Measurements from ENCODE around the gene CLSTN1.
"Not testable (repeated sequence)": the region's sequence is repeated elsewhere in the genome, so short reads cannot be mapped to it uniquely, and the experiment has no call there.

The CLSTN1 gene

DNA sequence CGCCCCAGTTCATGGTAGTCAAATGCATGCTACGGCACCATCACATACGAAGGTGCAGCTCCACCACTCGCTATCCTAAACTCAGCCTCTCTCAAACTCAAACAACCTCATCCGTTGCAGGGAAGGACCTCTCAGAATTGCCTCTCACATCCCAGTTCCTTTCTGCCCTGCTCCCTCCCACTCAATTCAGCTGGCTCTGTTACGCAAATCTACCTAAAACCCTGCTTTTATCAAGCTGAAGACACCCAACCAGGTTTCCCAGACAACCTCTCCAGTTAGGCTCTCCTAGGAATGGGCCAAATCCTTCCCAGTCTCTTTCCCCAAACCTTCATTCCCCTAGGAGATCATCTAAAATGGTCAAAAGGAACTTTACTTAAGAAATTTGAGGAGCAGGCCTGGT is 62.9 kb downstream of the CLSTN1 start:
- DNase-seq, result no peak

DNA sequence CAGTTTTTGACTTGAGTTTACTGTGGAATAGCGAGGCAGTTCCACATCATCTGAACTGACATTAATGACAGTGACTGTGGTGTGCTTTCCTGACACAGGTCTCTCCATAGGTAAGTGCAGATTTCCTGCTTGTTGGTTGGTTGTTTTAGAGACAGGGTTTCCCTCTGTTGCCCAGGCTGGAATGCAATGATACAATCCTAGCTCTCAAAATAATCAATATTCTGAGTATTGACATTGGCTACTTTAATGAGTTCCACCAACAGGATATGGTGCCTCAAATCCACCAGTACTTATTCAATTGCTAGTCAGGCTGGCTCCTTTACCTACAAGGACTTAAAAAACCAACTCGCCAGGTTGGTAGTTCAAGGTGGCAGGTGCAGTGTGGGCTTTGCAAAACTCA is 63.8 kb downstream of the CLSTN1 start:
- DNase-seq, result no peak

- DNase-seq, result no peak
These were observed 65.1 kb downstream of the CLSTN1 start for GRCh38 chr1:9758559-9759121.

GRCh38 chr1:9755441-9755995 is 68.2 kb downstream of the CLSTN1 start:
- DNase-seq, result no peak

- no peak for DNase-seq
These were observed 70.6 kb downstream of the CLSTN1 start for GRCh38 chr1:9753121-9753531.

- no peak for DNase-seq
These were observed 71.8 kb downstream of the CLSTN1 start for GRCh38 chr1:9751971-9752370.

GRCh38 chr1:9749361-9749760 is 74.4 kb downstream of the CLSTN1 start:
- DNase-seq, result no peak

DNA sequence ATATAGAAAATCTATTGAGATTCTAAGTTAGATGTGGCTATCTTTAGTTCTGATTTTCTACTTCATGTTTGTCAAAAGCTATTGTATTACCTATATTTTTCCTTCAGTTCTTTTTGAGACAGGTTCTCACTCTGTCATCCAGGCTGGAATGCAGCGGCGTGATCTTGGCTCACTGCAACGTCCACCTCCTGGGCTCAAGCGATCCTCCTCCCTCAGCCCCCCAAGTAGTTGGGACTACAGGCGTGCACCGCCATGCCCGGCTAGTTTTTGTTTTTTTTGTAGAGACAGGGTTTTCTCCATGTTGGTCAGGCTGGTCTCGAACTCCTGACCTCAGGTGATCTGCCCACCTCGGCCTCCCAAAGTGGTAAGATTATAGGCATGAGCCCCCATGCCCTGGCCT is 75.4 kb downstream of the CLSTN1 start:
- not testable (repeated sequence) for DNase-seq

GRCh38 chr1:9746651-9747050 is 77.1 kb downstream of the CLSTN1 start:
- no peak for DNase-seq

DNA sequence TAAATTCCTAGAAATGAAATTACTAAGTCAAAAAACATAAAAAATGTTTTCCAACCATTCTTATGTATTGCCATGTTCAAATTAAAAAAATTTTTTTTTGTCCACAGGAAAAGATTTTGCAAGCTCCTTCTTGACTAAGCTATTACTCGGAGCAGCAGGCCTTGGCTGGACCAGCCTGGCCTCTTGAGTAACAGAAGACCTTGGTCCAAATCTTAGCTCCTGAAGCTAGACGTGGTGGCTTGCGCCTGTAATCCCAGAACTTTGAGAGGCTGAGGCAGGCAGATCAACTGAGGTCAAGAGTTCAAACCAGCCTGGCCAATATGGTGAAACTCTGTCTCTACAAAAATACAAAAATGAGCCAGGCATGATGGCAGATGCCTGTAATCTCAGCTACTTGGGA is 77.6 kb downstream of the CLSTN1 start:
- DNase-seq, result no peak

DNA sequence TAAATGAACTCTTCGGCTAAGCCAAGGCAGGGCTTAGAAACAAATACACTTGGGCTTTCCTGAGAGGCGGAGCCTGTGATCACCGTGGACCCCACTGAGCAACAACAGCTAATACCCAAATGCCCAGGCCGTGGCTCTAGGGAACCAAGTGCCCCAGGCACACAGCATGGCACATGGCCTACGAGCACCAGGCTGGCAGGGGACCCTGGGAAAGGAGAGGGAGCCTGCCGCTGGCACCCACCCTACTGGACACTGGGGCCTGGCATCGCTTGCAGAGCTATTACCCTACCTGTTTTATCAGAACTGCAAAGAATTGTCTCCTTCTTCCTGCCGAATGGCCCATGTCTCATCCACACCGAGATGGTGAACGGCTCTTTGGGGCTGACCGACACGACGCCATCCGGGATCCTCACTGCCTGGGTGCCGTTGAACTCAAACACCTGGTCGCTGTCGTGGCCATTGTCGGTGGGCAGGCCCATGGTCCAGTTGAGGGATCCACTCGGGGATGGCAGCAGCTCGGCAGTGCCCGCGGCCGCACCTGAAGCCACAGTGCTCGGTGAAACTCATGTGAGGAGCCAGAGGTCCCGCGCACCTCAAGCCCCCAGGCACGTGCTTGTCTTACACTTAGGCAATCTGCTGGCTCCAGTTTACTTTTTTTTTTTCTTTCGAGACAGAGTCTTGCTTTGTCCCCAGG is 79.5 kb downstream of the CLSTN1 start:
- DNase-seq, result no peak

GRCh38 chr1:9737671-9738070 is 86.1 kb downstream of the CLSTN1 start:
- DNase-seq, result no peak

DNA sequence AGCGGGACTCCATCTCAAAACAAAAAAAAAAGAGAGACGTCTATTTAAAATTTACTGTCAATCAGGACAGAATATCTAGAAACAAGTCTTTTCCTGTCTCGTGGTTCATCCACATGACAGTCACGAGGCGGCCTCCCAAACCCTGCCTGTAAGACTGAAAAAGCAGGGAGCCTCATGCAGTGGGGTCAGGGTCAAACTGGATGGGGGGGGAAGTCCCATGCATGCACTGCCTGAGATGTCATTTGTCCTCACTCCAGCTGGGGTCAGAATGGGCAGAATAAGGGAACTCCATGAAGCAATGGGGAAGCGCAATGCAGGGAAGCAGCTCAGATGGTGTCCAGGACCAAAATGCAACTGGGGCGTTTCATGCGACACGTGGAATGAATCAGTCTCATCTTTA is 86.7 kb downstream of the CLSTN1 start:
- no peak for DNase-seq

DNA sequence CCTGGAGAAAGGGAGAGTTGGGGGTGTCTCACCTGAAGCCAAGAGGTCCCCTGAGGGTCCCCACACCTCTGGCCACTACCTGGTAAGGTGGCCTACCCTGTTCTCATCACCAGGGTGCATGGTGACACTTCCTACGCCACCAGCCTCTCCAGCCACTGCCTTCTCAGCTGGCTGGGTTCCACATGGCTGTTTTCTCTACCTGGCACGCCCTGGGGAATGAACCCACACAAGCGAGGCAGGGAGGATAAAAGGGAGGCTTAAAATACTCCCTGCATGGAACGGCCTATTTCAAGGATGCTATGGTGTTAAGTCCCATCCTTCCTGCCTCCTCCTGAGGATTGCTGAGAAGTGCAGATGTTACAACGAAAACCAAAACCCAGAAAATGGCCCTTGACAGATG is 87.5 kb downstream of the CLSTN1 start:
- no peak for DNase-seq

- no peak for DNase-seq
These were observed 88.0 kb downstream of the CLSTN1 start for GRCh38 chr1:9735800-9736199.

GRCh38 chr1:9733160-9733789 is 90.5 kb downstream of the CLSTN1 start:
- DNase-seq, result no peak

DNA sequence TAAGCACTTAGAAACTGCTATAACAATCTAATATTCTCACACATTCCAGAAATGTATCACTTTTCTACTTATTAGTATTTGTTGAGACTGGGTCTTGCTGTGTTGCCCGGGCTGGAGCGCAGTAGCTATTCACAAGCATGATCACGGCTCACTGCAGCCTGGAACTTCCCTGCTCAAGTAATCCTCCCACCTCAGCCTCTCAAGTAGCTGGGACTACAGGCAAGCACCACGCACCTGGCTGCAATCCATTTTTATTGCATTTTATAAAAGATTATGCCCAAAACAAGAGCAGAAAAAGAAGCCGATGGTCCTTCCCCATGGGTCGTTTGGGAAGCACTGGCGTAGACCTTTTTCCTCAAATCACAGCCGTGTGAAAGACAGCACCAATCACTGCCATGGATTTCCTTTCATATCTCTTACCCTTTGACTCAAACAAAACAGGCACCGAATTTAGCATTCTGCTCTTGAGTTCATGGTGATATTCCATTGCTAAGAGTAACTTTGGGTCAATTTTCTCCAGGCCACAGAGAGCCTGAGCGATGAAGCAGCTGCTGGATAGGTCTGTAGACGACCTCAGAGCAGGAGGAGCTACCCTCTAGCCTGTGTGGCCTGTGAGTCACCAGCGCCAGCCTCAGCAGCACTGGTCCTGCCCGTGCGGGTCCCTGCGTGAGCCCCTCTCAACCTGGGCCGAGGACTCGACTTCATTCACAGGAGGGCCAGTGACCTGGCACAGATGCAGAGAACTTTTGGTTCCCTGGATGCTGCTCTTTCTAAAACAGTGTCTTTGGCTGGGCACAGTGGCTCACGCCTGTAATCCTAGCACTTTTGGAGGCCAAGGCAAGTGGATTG is 91.4 kb downstream of the CLSTN1 start:
- no peak for DNase-seq

- DNase-seq, result no peak
These were observed 92.2 kb downstream of the CLSTN1 start for GRCh38 chr1:9731561-9731960.

DNA sequence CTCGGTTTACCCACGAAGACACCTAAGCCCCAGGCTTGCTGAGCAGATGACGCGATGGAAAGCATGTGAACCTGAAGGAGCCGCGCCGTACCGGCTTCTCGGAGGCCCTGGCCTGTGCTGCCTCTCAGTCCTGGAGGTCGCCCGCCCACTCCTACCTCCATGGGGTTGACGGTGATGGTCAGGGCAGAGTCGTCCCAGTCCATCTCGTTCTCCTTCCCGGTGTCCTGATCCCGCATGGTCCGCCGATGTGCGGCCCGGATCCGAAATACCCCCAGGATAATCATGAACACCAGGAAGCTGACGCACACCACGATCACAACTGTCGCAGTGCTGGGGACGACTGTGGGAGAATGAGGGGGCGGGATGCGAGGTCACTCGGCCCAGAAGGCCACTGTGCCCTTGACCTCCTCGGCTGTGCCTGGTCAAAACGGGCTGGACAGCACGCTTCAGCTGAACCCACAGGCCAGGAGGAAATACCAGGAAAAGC is 92.7 kb downstream of the CLSTN1 start:
- DNase-seq, result no peak

- no peak for DNase-seq
These were observed 93.5 kb downstream of the CLSTN1 start for GRCh38 chr1:9730096-9730901.

DNA sequence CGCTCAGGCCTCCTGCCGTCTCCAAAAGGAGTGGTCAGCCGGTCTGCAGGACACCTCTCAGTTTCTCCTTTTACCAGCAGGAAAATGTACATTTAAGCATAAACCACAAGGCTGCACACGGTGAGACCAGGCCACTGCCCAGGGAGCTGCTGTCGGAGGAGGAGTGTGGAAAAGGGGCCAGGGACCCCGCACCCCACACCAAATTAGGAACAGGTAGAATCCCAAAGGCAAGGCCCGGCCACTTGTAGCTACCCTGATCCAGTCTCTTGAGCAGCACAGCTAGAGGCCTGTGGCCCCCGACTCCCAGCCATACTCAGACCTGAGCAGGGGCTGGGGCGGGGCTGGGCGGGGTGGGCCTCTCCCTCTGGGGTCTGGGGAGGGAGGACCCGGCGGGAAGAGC is 94.2 kb downstream of the CLSTN1 start:
- no peak for DNase-seq

Measured in stimulated activated naive CD4-positive, alpha-beta T cell treated with Interleukin-2 at 50 U/mL for 16 hours (primary cell).